Transverse colon (tissue), 4 donors: ENCODE results near the gene PLD4.

Source experiments
- EP300 ChIP-seq: sonication (generic); formaldehyde crosslinking; IDR thresholded peaks from one replicate; pipeline ENCODE4 v1.6.1; 2017; ENCODE audit warnings: antibody characterized with exemption, low read depth
- POLR2A ChIP-seq: fragments of 450-650 bp; IDR thresholded peaks from one replicate; pipeline ENCODE4 v1.6.1; 2016; ENCODE audit warnings: antibody characterized with exemption, mild to moderate bottlenecking, moderate library complexity
- POLR2AphosphoS5 ChIP-seq, 3 donors: sonication (generic); formaldehyde crosslinking; IDR thresholded peaks; one replicate each; pipeline ENCODE4 v1.6.1; 2016; ENCODE audit warnings: antibody characterized with exemption in 3 of 3
- TF ChIP-seq, protein P1 (sequence below), 5 experiments: fragments of 200-600 bp in 3 of 5; fragments of 450-650 bp in 2 of 5; sonication (generic) in 3 of 5; IDR thresholded peaks; 1 replicate in 2 of 5; 2 replicates in 3 of 5; pipeline ENCODE4 v1.5.1; 2016 to 2017; ENCODE audit warnings: antibody characterized with exemption in 5 of 5, inconsistent platforms in 3 of 5, mild to moderate bottlenecking in 2 of 5, moderate library complexity in 1 of 5

DNA sequence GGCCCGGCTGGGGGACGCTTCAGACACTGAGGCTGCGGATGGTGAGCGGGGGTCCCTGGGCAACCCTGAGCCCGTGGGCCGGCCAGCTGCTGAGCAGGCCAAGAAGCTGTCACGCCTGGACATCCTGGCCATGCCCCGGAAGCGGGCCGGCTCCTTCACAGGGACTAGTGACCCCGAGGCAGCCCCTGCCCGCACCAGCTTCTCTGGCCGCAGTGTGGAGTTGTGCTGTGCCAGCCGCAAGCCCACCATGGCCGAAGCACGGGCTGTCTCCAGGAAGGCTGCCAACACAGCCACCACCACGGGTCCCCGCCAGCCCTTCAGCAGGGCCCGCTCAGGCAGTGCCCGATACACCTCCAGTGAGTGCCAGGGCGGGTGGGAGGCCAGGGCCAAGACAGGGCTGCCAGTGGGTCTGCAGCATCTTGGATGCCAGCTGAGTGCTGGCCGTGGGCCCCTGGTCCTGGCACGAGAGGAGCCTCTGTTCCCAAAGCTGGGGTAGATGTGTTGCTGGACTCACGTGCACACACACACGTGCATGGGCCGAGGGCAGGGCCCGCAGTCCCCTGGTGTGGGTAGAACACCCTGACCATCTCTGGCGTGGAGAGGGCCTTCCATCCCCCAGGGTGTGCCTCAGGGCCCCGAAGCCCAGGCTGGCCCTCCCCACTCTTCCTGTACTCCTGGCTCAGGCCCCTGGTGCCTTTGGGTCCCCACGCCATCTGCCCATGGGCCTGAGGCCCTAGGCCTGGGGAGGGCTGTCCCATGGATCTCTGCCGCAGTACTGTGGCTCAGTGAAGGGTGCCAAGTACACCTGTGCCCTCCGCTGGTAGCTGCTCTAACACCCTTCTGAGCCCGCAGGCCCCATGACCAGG, 36.8 kb upstream of the PLD4 start:
- no peak for TF ChIP-seq POLR2AphosphoS5 (IDR thresholded peaks at IDR 0.05)
- TF ChIP-seq, protein P1, sequence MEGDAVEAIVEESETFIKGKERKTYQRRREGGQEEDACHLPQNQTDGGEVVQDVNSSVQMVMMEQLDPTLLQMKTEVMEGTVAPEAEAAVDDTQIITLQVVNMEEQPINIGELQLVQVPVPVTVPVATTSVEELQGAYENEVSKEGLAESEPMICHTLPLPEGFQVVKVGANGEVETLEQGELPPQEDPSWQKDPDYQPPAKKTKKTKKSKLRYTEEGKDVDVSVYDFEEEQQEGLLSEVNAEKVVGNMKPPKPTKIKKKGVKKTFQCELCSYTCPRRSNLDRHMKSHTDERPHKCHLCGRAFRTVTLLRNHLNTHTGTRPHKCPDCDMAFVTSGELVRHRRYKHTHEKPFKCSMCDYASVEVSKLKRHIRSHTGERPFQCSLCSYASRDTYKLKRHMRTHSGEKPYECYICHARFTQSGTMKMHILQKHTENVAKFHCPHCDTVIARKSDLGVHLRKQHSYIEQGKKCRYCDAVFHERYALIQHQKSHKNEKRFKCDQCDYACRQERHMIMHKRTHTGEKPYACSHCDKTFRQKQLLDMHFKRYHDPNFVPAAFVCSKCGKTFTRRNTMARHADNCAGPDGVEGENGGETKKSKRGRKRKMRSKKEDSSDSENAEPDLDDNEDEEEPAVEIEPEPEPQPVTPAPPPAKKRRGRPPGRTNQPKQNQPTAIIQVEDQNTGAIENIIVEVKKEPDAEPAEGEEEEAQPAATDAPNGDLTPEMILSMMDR (IDR thresholded peaks at IDR 0.05): no peak
- TF ChIP-seq POLR2A: no peak
- TF ChIP-seq EP300: no peak
